HCT116 (cell line): ENCODE results near the gene ATP2B1. TPM values are rescaled to one million over a fixed set of nuclear protein-coding genes. Genes with fewer than 3 reads are reported as not detected.

ENCODE experiments used
- ATAC-seq: fragments of 200-7000 bp; cut with Tn5 transposase; 2 replicates; pipeline ENCODE4 v1.9.1; 2020; ENCODE audit warnings: mild to moderate bottlenecking, moderate library complexity
- BruUV-seq: library from RNA; stranded (reverse); fragments of 400-500 nt; replicated peaks from 2 replicates; lab custom pipeline; 2021; lab: Mats Ljungman, UMichigan
- CTCF ChIA-PET: fragments of 300-600 bp; sonication (Branson Sonifier 250); formaldehyde crosslinking; loops from one replicate; lab custom pipeline; 2021; ENCODE audit warnings: antibody characterized with exemption; lab: Charles Lee
- POLR2A ChIA-PET: fragments of 300-600, 350-600 bp; sonication (Branson Sonifier 250); formaldehyde crosslinking; loops from one replicate; lab custom pipeline; 2021; ENCODE audit warnings: antibody characterized with exemption; lab: Charles Lee
- RAD21 ChIA-PET, 2 experiments: fragments of 300-600 bp; sonication (Branson Sonifier 250); formaldehyde crosslinking; loops; one replicate each; lab custom pipeline; 2023; ENCODE audit warnings: low total read pairs in 2 of 2; ENCODE audit not compliant: uncharacterized antibody in 2 of 2, unreplicated experiment in 2 of 2, low non-redundant PET in 1 of 2; lab: Charles Lee
- DNase-seq: peaks from one replicate; pipeline ENCODE4 v3.0.0-alpha.2; 2010; ENCODE audit warnings: low read depth, low spot score
- H2AFZ ChIP-seq: fragments of 200-600 bp; shearing (Covaris generic), sonication (generic); 2 replicates; pipeline ENCODE4 v1.6.1; 2017; ENCODE audit warnings: low read depth, mixed run types, mixed read lengths, antibody characterized with exemption, low read length; ENCODE audit not compliant: poor library complexity, severe bottlenecking
- H3K27ac ChIP-seq: 2 replicates; pipeline ENCODE4 v1.5.1; 2012; ENCODE audit warnings: low read depth, low read length
- H3K27me3 ChIP-seq: fragments of 200-600 bp; sonication (generic); 2 replicates; pipeline ENCODE4 v1.6.1; 2016; ENCODE audit warnings: mixed run types, low read length, mixed read lengths; ENCODE audit not compliant: insufficient read depth
- H3K36me3 ChIP-seq, 2 experiments: fragments of 200-500 bp in 1 of 2; fragments of 200-600 bp in 1 of 2; sonication (Bioruptor generic) in 1 of 2; sonication (generic) in 1 of 2; 2 replicates each; pipeline versions ENCODE4 v1.5.1 to v1.6.1; 2014 to 2016; ENCODE audit warnings: low read length in 2 of 2, inconsistent platforms in 1 of 2, mixed read lengths in 1 of 2, mixed run types in 1 of 2; ENCODE audit not compliant: insufficient read depth in 2 of 2, control insufficient read depth in 1 of 2
- H3K4me1 ChIP-seq, 2 experiments: fragments of 200-600 bp in 1 of 2; sonication (generic) in 1 of 2; 2 replicates each; pipeline versions ENCODE4 v1.5.1 to v1.6.1; 2012 to 2017; ENCODE audit warnings: low read length in 2 of 2, inconsistent platforms in 1 of 2, mild to moderate bottlenecking in 1 of 2, mixed read lengths in 1 of 2, mixed run types in 1 of 2, moderate library complexity in 1 of 2; ENCODE audit not compliant: insufficient read depth in 2 of 2, control insufficient read depth in 1 of 2
- H3K4me2 ChIP-seq: fragments of 200-600 bp; sonication (generic); 2 replicates; pipeline ENCODE4 v1.6.1; 2017; ENCODE audit warnings: mixed run types, low read length, mixed read lengths
- H3K4me3 ChIP-seq, 2 experiments: fragments of 200-600 bp in 1 of 2; sonication (generic) in 1 of 2; replicated peaks in 1 of 2; 2 replicates each; pipeline ENCODE4 v1.5.1; 2011 to 2016; ENCODE audit warnings: low read length in 2 of 2, control low read depth in 1 of 2, low read depth in 1 of 2, mild to moderate bottlenecking in 1 of 2, mixed read lengths in 1 of 2, mixed run types in 1 of 2
- H3K79me2 ChIP-seq: fragments of 200-600 bp; sonication (generic); 2 replicates; pipeline ENCODE4 v1.6.1; 2017; ENCODE audit warnings: mild to moderate bottlenecking, mixed run types, low read length, moderate library complexity, mixed read lengths; ENCODE audit not compliant: insufficient read depth
- H3K9ac ChIP-seq: fragments of 200-600 bp; sonication (generic); 2 replicates; pipeline ENCODE4 v1.6.1; 2016; ENCODE audit warnings: low read length, mixed read lengths
- H3K9me2 ChIP-seq: fragments of 200-600 bp; sonication (generic), shearing (Covaris generic); 2 replicates; pipeline ENCODE4 v1.6.1; 2017; ENCODE audit warnings: mixed run types, mild to moderate bottlenecking, moderate library complexity; ENCODE audit not compliant: insufficient read depth
- H3K9me3 ChIP-seq, 2 experiments: fragments of 200-500 bp in 1 of 2; fragments of 200-600 bp in 1 of 2; sonication (Bioruptor generic) in 1 of 2; sonication (generic) in 1 of 2; 2 replicates each; pipeline ENCODE4 v1.6.1; 2014 to 2017; ENCODE audit warnings: low read length in 2 of 2, mixed read lengths in 2 of 2, inconsistent platforms in 1 of 2, low read depth in 1 of 2, mild to moderate bottlenecking in 1 of 2, mixed run types in 1 of 2, moderate library complexity in 1 of 2; ENCODE audit not compliant: control insufficient read depth in 1 of 2, insufficient read depth in 1 of 2
- H4K20me1 ChIP-seq: fragments of 200-600 bp; sonication (generic), shearing (Covaris generic); 2 replicates; pipeline ENCODE4 v1.6.1; 2017; ENCODE audit warnings: mixed run types, mild to moderate bottlenecking, moderate library complexity; ENCODE audit not compliant: insufficient read depth
- CEBPB ChIP-seq: IDR thresholded peaks from 2 replicates; pipeline ENCODE4 v1.6.1; 2012; ENCODE audit warnings: low read depth
- EGR1 ChIP-seq: IDR thresholded peaks from 2 replicates; pipeline ENCODE4 v1.6.1; 2012; ENCODE audit warnings: low read depth
- EZH2phosphoT487 ChIP-seq: fragments of 200-600 bp; IDR thresholded peaks from 2 replicates; pipeline ENCODE4 v1.6.1; 2018; ENCODE audit warnings: antibody characterized with exemption, borderline replicate concordance
- MAX ChIP-seq: IDR thresholded peaks from 2 replicates; pipeline ENCODE4 v1.6.1; 2012
- POLR2A ChIP-seq: IDR thresholded peaks from 2 replicates; pipeline ENCODE4 v1.7.0; 2011; ENCODE audit warnings: borderline replicate concordance; ENCODE audit not compliant: insufficient read depth, insufficient read length; ENCODE audit errors: extremely low read depth
- RAD21 ChIP-seq: IDR thresholded peaks from 2 replicates; pipeline ENCODE4 v1.6.1; 2012; ENCODE audit warnings: low read depth, mild to moderate bottlenecking
- REST ChIP-seq: IDR thresholded peaks from 2 replicates; pipeline ENCODE4 v1.6.1; 2012; ENCODE audit warnings: low read depth
- TCF7L2 ChIP-seq: IDR thresholded peaks from 2 replicates; pipeline ENCODE4 v1.7.0; 2011; ENCODE audit warnings: borderline replicate concordance, inconsistent platforms; ENCODE audit not compliant: insufficient read depth, insufficient read length; ENCODE audit errors: extremely low read depth
- YY1 ChIP-seq: IDR thresholded peaks from 2 replicates; pipeline ENCODE4 v1.6.1; 2011; ENCODE audit warnings: low read length, low read depth, moderate library complexity, mild to moderate bottlenecking; ENCODE audit not compliant: insufficient replicate concordance; ENCODE audit errors: extremely low read depth
- ZFX ChIP-seq: fragments of 450-650 bp; IDR thresholded peaks from 2 replicates; pipeline ENCODE4 v1.6.1; 2017
- intact Hi-C: fragments of 100-400 bp; cut with micrococcal nuclease; formaldehyde crosslinking; loops from 2 replicates; pipeline ENCODE4 v1.10.0; 2022
- total RNA-seq: library from RNA; stranded (reverse); gene quantifications from one replicate; pipeline ENCODE4 v1.2.1, GENCODE V29; 2021; ENCODE audit not compliant: unreplicated experiment
- TF ChIP-seq, protein P1 (sequence below), 3 experiments: fragments of 200-600 bp in 1 of 3; sonication (generic) in 1 of 3; IDR thresholded peaks in 2 of 3; conservative IDR thresholded peaks in 1 of 3; 2 replicates each; pipeline ENCODE4 v1.5.1; 2012 to 2017; ENCODE audit warnings: low read depth in 2 of 3, low read length in 2 of 3, antibody characterized with exemption in 1 of 3, borderline replicate concordance in 1 of 3, control low read depth in 1 of 3, mild to moderate bottlenecking in 1 of 3, mixed read lengths in 1 of 3, mixed run types in 1 of 3, moderate library complexity in 1 of 3; ENCODE audit not compliant: insufficient read depth in 1 of 3

The ATP2B1 gene
- total RNA-seq, 1 experiment from 2014 or later: 62.4 TPM

GRCh38 chr12:89745286-89745685, 36.6 kb upstream of the ATP2B1 start:
- H2AFZ ChIP-seq: no peak overlapping the region
- intact Hi-C loops: no loop called here
- no peaks in the 10 kb centered on the region for H3K4me1 ChIP-seq
- no peak overlapping the region for H3K9ac ChIP-seq
- H4K20me1 ChIP-seq: no peaks in the 10 kb centered on the region
- no peaks in the 10 kb centered on the region for H3K9me2 ChIP-seq
- no peaks in the 10 kb centered on the region for H3K27me3 ChIP-seq
- H3K9me3 ChIP-seq: peaks cover 0 to 7% of the 10 kb centered on the region in 2 experiments; a peak in 1 of 4 replicates
- H3K4me3 ChIP-seq: no peak overlapping the region
- POLR2A ChIA-PET: no interaction called here
- RAD21 ChIA-PET: no interaction called here
- BruUV-seq: no TSS peak
- TF ChIP-seq EGR1 (no peak), EZH2phosphoT487 (no peak), REST (no peak), CEBPB (no peak), TCF7L2 (no peak), MAX (no peak), RAD21 (no peak), YY1 (no peak), POLR2A (no peak), ZFX (no peak)
- TF ChIP-seq, protein P1, sequence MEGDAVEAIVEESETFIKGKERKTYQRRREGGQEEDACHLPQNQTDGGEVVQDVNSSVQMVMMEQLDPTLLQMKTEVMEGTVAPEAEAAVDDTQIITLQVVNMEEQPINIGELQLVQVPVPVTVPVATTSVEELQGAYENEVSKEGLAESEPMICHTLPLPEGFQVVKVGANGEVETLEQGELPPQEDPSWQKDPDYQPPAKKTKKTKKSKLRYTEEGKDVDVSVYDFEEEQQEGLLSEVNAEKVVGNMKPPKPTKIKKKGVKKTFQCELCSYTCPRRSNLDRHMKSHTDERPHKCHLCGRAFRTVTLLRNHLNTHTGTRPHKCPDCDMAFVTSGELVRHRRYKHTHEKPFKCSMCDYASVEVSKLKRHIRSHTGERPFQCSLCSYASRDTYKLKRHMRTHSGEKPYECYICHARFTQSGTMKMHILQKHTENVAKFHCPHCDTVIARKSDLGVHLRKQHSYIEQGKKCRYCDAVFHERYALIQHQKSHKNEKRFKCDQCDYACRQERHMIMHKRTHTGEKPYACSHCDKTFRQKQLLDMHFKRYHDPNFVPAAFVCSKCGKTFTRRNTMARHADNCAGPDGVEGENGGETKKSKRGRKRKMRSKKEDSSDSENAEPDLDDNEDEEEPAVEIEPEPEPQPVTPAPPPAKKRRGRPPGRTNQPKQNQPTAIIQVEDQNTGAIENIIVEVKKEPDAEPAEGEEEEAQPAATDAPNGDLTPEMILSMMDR (IDR thresholded peaks at IDR 0.05 in 2 of 3, conservative IDR thresholded peaks at IDR 0.05 in 1 of 3; ENCODE audit: borderline replicate concordance in 1 of 3, insufficient read depth in 1 of 3, low read depth in 2 of 3, low read length in 2 of 3): no peak
- DNase-seq (no peak), ATAC-seq (no peak)
- no peak overlapping the region for H3K27ac ChIP-seq
- no peaks in the 10 kb centered on the region for H3K79me2 ChIP-seq
- H3K4me2 ChIP-seq: no peak overlapping the region
- CTCF ChIA-PET: no interaction called here
- no peaks in the 10 kb centered on the region for H3K36me3 ChIP-seq
